ENCODE measurements around the gene ZNF652.

DNA sequence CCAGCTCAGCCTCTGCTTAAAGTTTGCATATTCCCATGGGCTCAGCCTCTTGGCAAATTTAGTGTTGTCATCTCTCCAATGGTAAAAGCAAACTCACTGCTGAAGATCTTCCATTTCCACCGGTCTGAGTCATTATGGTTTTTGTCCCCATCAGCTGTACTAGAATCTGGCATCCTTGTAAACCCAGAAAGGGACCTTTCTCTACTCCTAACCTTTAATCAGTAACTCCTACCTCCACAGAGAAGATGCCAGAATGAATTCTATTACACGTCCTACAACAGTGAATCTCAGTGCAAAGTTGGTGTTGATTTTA lies 45.8 kb downstream of the ZNF652 start:
- TF ChIP-seq CTCF (conservative IDR thresholded peaks at IDR 0.05; ENCODE audit: low read depth in 2 of 2) (no peak), POLR2AphosphoS5 (IDR thresholded peaks at IDR 0.05; ENCODE audit: low read depth) (no peak), EZH2 (IDR thresholded peaks at IDR 0.05; ENCODE audit: low read depth, unreplicated experiment) (no peak), EZH2phosphoT487 (IDR thresholded peaks at IDR 0.05; ENCODE audit: unreplicated experiment) (no peak), REST (IDR thresholded peaks at IDR 0.05; ENCODE audit: unreplicated experiment) (no peak), NANOG (IDR thresholded peaks at IDR 0.05; ENCODE audit: borderline replicate concordance) (no peak), CREB1 (CRISPR knock-in tag; IDR thresholded peaks at IDR 0.05; ENCODE audit: low read depth) (no peak), ZNF114 (CRISPR knock-in tag; IDR thresholded peaks at IDR 0.05) (no peak), JUNB (IDR thresholded peaks at IDR 0.05; ENCODE audit: unreplicated experiment) (no peak), ZNF331 (CRISPR knock-in tag; IDR thresholded peaks at IDR 0.05; ENCODE audit: low read depth) (no peak)
- TF ChIP-seq, protein P1, sequence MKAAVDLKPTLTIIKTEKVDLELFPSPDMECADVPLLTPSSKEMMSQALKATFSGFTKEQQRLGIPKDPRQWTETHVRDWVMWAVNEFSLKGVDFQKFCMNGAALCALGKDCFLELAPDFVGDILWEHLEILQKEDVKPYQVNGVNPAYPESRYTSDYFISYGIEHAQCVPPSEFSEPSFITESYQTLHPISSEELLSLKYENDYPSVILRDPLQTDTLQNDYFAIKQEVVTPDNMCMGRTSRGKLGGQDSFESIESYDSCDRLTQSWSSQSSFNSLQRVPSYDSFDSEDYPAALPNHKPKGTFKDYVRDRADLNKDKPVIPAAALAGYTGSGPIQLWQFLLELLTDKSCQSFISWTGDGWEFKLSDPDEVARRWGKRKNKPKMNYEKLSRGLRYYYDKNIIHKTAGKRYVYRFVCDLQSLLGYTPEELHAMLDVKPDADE (IDR thresholded peaks at IDR 0.05): no peak

Measured in GM23338 (cell line).